PC-9 (cell line): ENCODE measurements around the gene SYNPR. TPM values are rescaled to one million over a fixed set of nuclear protein-coding genes. Genes with fewer than 3 reads are reported as not detected.

Experiments used
- BruUV-seq: library from RNA; stranded (reverse); fragments of 400-500 nt; replicated peaks from 2 replicates; lab custom pipeline; 2021; lab: Mats Ljungman, UMichigan
- CTCF ChIA-PET: fragments of 300-600 bp; sonication (Branson Sonifier 250); formaldehyde crosslinking; loops from one replicate; lab custom pipeline; 2022; ENCODE audit warnings: antibody characterized with exemption; lab: Charles Lee
- POLR2A ChIA-PET: fragments of 300-600 bp; sonication (Branson Sonifier 250); formaldehyde crosslinking; loops from one replicate; lab custom pipeline; 2022; ENCODE audit warnings: antibody characterized with exemption; ENCODE audit not compliant: unreplicated experiment; lab: Charles Lee
- DNase-seq, 2 experiments: peaks; one replicate each; pipeline versions ENCODE4 v3.0.0 to v3.0.0-alpha.2; 2015 to 2022; ENCODE audit warnings: mixed read lengths in 1 of 2
- H2AFZ ChIP-seq: fragments of 200-600 bp; sonication (generic); 2 replicates; pipeline ENCODE4 v1.8.1; 2017; ENCODE audit warnings: antibody characterized with exemption
- H3F3A ChIP-seq: fragments of 200-600 bp; sonication (generic); 2 replicates; pipeline ENCODE4 v1.8.1; 2017; ENCODE audit warnings: antibody characterized with exemption, mild to moderate bottlenecking, low read depth; ENCODE audit not compliant: insufficient read depth
- H3K27ac ChIP-seq: fragments of 200-600 bp; sonication (generic); 2 replicates; pipeline ENCODE4 v1.6.1; 2016; ENCODE audit warnings: mixed run types
- H3K27me3 ChIP-seq: fragments of 200-600 bp; sonication (generic); 2 replicates; pipeline ENCODE4 v1.6.1; 2016; ENCODE audit warnings: low read depth, mixed run types; ENCODE audit not compliant: insufficient read depth
- H3K36me3 ChIP-seq: fragments of 200-600 bp; sonication (generic); 2 replicates; pipeline ENCODE4 v1.6.1; 2016; ENCODE audit warnings: low read depth, mixed run types
- H3K4me1 ChIP-seq: fragments of 200-600 bp; sonication (generic); replicated peaks from 2 replicates; pipeline ENCODE4 v1.6.1; 2016; ENCODE audit warnings: mixed run types; ENCODE audit not compliant: insufficient read depth
- H3K4me2 ChIP-seq: fragments of 200-600 bp; sonication (generic); 2 replicates; pipeline ENCODE4 v1.6.1; 2017; ENCODE audit warnings: mixed run types
- H3K4me3 ChIP-seq: fragments of 200-600 bp; sonication (generic); 2 replicates; pipeline ENCODE4 v1.6.1; 2016; ENCODE audit warnings: mixed run types
- H3K79me2 ChIP-seq: fragments of 200-600 bp; sonication (generic); 2 replicates; pipeline ENCODE4 v1.6.1; 2017; ENCODE audit warnings: low read depth, mixed run types
- H3K9me2 ChIP-seq: fragments of 200-600 bp; sonication (generic); 2 replicates; pipeline ENCODE4 v1.8.1; 2017; ENCODE audit warnings: mild to moderate bottlenecking; ENCODE audit not compliant: insufficient read depth
- H3K9me3 ChIP-seq: fragments of 200-600 bp; sonication (generic); 2 replicates; pipeline ENCODE4 v1.8.1; 2016; ENCODE audit warnings: low read depth; ENCODE audit not compliant: insufficient read depth
- H4K20me1 ChIP-seq: fragments of 200-600 bp; sonication (generic); 2 replicates; pipeline ENCODE4 v1.8.1; 2017; ENCODE audit not compliant: insufficient read depth
- EZH2 ChIP-seq: fragments of 200-600 bp; sonication (generic); IDR thresholded peaks from 2 replicates; pipeline ENCODE4 v1.8.0; 2017; ENCODE audit warnings: antibody characterized with exemption, low read depth
- intact Hi-C: fragments of 100-400 bp; cut with micrococcal nuclease; formaldehyde crosslinking; loops from one replicate; pipeline ENCODE4 v1.10.0; 2022; ENCODE audit not compliant: unreplicated experiment
- total RNA-seq: library from RNA; stranded (reverse); gene quantifications from 2 replicates; pipeline ENCODE4 v1.2.3, GENCODE V29; 2021
- TF ChIP-seq, protein P1 (sequence below): fragments of 200-600 bp; sonication (generic); conservative IDR thresholded peaks from 2 replicates; pipeline ENCODE4 v1.6.1; 2017; ENCODE audit warnings: mixed run types, antibody characterized with exemption, mild to moderate bottlenecking, moderate library complexity

SYNPR gene
- total RNA-seq, 1 experiment from 2014 or later, result not detected

DNA sequence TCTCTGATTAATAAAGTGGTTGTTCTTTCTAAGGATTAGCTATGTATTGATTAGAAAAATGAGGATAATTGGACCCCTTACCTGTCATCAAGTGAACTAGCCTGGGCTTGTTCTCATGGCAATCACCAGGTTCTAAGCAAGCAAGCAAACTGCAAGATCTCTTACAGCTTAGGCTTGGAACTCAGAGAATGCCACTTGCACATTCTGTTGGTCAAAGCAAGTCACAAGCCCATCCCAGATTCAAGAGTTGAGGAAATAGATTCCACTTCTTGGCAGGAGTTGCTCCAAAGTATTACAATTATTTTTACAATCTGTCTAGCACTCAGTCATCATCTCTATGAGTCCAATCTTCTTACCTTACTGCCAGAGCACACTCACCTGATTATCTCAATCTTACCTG lies 180.3 kb downstream of the SYNPR start:
- POLR2A ChIA-PET, result no interaction called here
- BruUV-seq, result no TSS peak
- CTCF ChIA-PET, result no interaction called here

DNA sequence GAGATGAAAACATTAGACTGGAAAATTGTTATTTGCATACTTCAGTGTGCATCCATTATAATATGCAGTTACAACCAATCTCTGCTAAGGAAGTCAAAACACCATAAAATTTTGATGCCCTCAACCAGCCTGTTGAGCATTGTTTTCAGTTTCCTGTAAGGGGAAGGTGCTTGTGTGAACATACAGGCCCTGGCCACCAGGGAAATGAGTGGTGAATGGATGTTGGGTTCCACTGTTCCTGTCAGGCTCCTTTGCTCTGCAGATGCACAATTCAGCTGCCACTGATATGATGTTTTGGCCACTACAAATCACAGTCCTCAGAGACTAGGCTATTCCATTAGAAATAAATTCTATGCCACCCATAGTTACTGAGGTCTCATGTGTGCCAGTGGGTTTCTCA lies 184.6 kb downstream of the SYNPR start:
- no peaks in the 10 kb centered on the region for H3K9me2 ChIP-seq
- no peaks in the 10 kb centered on the region for H4K20me1 ChIP-seq
- no peaks in the 10 kb centered on the region for H3K9me3 ChIP-seq
- no peak for DNase-seq
- no peak overlapping the region for H3K27ac ChIP-seq
- CTCF ChIA-PET, result no interaction called here
- no peaks in the 10 kb centered on the region for H3F3A ChIP-seq
- no peaks in the 10 kb centered on the region for H3K27me3 ChIP-seq
- H3K36me3 ChIP-seq, result no peaks in the 10 kb centered on the region
- H3K4me1 ChIP-seq, result no peaks in the 10 kb centered on the region
- no peak for TF ChIP-seq EZH2
- TF ChIP-seq, protein P1, sequence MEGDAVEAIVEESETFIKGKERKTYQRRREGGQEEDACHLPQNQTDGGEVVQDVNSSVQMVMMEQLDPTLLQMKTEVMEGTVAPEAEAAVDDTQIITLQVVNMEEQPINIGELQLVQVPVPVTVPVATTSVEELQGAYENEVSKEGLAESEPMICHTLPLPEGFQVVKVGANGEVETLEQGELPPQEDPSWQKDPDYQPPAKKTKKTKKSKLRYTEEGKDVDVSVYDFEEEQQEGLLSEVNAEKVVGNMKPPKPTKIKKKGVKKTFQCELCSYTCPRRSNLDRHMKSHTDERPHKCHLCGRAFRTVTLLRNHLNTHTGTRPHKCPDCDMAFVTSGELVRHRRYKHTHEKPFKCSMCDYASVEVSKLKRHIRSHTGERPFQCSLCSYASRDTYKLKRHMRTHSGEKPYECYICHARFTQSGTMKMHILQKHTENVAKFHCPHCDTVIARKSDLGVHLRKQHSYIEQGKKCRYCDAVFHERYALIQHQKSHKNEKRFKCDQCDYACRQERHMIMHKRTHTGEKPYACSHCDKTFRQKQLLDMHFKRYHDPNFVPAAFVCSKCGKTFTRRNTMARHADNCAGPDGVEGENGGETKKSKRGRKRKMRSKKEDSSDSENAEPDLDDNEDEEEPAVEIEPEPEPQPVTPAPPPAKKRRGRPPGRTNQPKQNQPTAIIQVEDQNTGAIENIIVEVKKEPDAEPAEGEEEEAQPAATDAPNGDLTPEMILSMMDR, result no peak
- POLR2A ChIA-PET, result no interaction called here
- no peaks in the 10 kb centered on the region for H3K79me2 ChIP-seq
- no peak overlapping the region for H3K4me3 ChIP-seq
- no TSS peak for BruUV-seq
- H3K4me2 ChIP-seq, result no peak overlapping the region
- H2AFZ ChIP-seq, result no peak overlapping the region
- intact Hi-C loops, result no loop called here

More for the DNA sequence above, 180.3 kb downstream of the SYNPR start:
- Histone ChIP-seq H3K9me2 (no peaks in the 10 kb centered on the region), H4K20me1 (no peaks in the 10 kb centered on the region), H3F3A (no peaks in the 10 kb centered on the region), H3K4me2 (no peak overlapping the region), H3K27me3 (no peaks in the 10 kb centered on the region), H3K79me2 (no peaks in the 10 kb centered on the region), H2AFZ (no peak overlapping the region), H3K27ac (no peak overlapping the region), H3K36me3 (no peaks in the 10 kb centered on the region), H3K9me3 (no peaks in the 10 kb centered on the region), H3K4me3 (no peak overlapping the region), H3K4me1 (no peaks in the 10 kb centered on the region)
- no peak for TF ChIP-seq EZH2
- TF ChIP-seq, protein P1, result no peak
- no peak for DNase-seq
- intact Hi-C loops, result no loop called here

DNA sequence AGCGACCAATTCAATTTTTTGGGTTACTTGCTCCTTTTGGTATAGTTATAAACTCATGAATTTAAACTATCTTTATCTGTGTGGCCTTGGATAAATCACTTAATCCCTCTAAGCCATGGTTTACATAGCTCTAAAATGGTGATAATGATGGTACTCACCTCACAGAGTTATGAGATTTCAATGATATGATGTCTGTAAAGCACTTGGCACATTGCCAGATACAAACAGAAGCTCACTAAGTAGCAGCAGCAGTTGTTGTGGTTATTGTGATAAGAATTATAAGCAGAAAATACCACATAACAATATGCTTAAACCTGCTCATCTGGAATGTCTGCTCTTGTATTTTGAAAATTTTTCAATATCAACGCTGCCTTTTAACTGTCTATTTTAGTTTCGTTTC lies 189.3 kb downstream of the SYNPR start:
- no peaks in the 10 kb centered on the region for H3K36me3 ChIP-seq
- CTCF ChIA-PET, result no interaction called here
- H4K20me1 ChIP-seq, result no peaks in the 10 kb centered on the region
- TF ChIP-seq EZH2, result no peak
- TF ChIP-seq, protein P1, result no peak
- POLR2A ChIA-PET, result no interaction called here
- H3K79me2 ChIP-seq, result no peaks in the 10 kb centered on the region
- intact Hi-C loops, result no loop called here
- no peak overlapping the region for H3K4me2 ChIP-seq
- H3K27ac ChIP-seq, result no peak overlapping the region
- no peak for DNase-seq
- H3K9me2 ChIP-seq, result no peaks in the 10 kb centered on the region
- no peaks in the 10 kb centered on the region for H3K9me3 ChIP-seq
- no TSS peak for BruUV-seq
- no peaks in the 10 kb centered on the region for H3F3A ChIP-seq
- H3K4me3 ChIP-seq, result no peak overlapping the region
- H3K27me3 ChIP-seq, result no peaks in the 10 kb centered on the region
- H3K4me1 ChIP-seq, result no peaks in the 10 kb centered on the region
- no peak overlapping the region for H2AFZ ChIP-seq
